Thyroid gland (tissue), 4 donors: ENCODE data around the gene MSH6. TPM values are rescaled to one million over a fixed set of nuclear protein-coding genes. Genes with fewer than 3 reads are reported as not detected.
"Not testable (repeated sequence)": the region's sequence is repeated elsewhere in the genome, so short reads cannot be mapped to it uniquely, and the experiment has no call there.

Experiments
- DNase-seq, 2 donors: peaks; one replicate each; pipeline ENCODE4 v3.0.0-alpha.2; 2019
- H3K27ac ChIP-seq, 3 donors: fragments of 200-600 bp; sonication (generic); 1 replicate in 2 of 3; 2 replicates in 1 of 3; pipeline ENCODE4 v1.5.1; 2016 to 2019; ENCODE audit warnings: mild to moderate bottlenecking in 1 of 3, moderate library complexity in 1 of 3
- H3K27me3 ChIP-seq: fragments of 200-600 bp; sonication (generic); one replicate; pipeline ENCODE4 v1.5.1; 2019
- H3K36me3 ChIP-seq, 2 donors: fragments of 200-600 bp; sonication (generic); one replicate each; pipeline ENCODE4 v1.5.1; 2016 to 2019
- H3K4me1 ChIP-seq, 2 donors: fragments of 200-600 bp; sonication (generic); one replicate each; pipeline ENCODE4 v1.5.1; 2017 to 2019
- H3K4me3 ChIP-seq, 3 donors: fragments of 200-600 bp; sonication (generic); replicated peaks in 1 of 3; 1 replicate in 2 of 3; 2 replicates in 1 of 3; pipeline ENCODE4 v1.5.1; 2016; ENCODE audit warnings: mild to moderate bottlenecking in 1 of 3
- H3K9me3 ChIP-seq: fragments of 200-600 bp; sonication (generic); one replicate; pipeline ENCODE4 v1.5.1; 2017
- CTCF ChIP-seq, 6 experiments: fragments of 200-600 bp in 3 of 6; fragments of 450-650 bp in 3 of 6; sonication (generic) in 3 of 6; IDR thresholded peaks; one replicate each; pipeline ENCODE4 v1.5.1; 2016 to 2019; ENCODE audit warnings: antibody characterized with exemption in 6 of 6, mild to moderate bottlenecking in 2 of 6, inconsistent platforms in 1 of 6, moderate library complexity in 1 of 6
- POLR2A ChIP-seq, 2 donors: fragments of 450-650 bp; IDR thresholded peaks; one replicate each; pipeline ENCODE4 v1.6.1; 2017; ENCODE audit warnings: antibody characterized with exemption in 2 of 2, mild to moderate bottlenecking in 2 of 2, moderate library complexity in 1 of 2
- WGBS, 2 donors: methylation state at CpG; one replicate each; pipeline ENCODE4 v1.1.5; 2017; 5-methylcytosine and 5-hydroxymethylcytosine counted together
- intact Hi-C: fragments of 100-400 bp; cut with DNase I; formaldehyde crosslinking; loops from one replicate; pipeline ENCODE4 v1.15.1; 2023
- small RNA-seq: library from RNA; depleted of rRNA; stranded (forward); fragments of <200 nt; gene quantifications from one replicate; pipeline ENCODE3, GENCODE V24; 2016
- total RNA-seq, 4 donors: library from RNA; depleted of rRNA; stranded (reverse); fragments of >200 nt; gene quantifications; one replicate each; pipeline ENCODE4 v1.2.3, GENCODE V29; 2016

Gene MSH6
- total RNA-seq, 4 donors from 2014 or later: 37.4 to 75.0 (median 52.0) TPM

- no peak overlapping the region for H3K4me3 ChIP-seq
- H3K9me3 ChIP-seq: no peaks in the 10 kb centered on the region
- 95 to 99% methylated on average over 2 of the region's 2 CpGs for WGBS, 2 donors
- H3K27ac ChIP-seq: no peak overlapping the region
- no peaks in the 10 kb centered on the region for H3K27me3 ChIP-seq
- H3K36me3 ChIP-seq: no peaks in the 10 kb centered on the region
- no peak for DNase-seq
- intact Hi-C loops: no loop called here
- peaks cover 0 to 3% of the 10 kb centered on the region in 2 donors for H3K4me1 ChIP-seq
- TF ChIP-seq CTCF (IDR thresholded peaks at IDR 0.05): no peak
- TF ChIP-seq POLR2A (IDR thresholded peaks at IDR 0.05): no peak
Observed at GRCh38 chr2:47844162-47844561, 61.2 kb downstream of the MSH6 start.

GRCh38 chr2:47849368-47849767, 66.4 kb downstream of the MSH6 start:
- H3K4me1 ChIP-seq: peaks cover 0 to 8% of the 10 kb centered on the region in 2 donors
- 92 to 94% methylated on average over 2 of the region's 2 CpGs for WGBS, 2 donors
- no peaks in the 10 kb centered on the region for H3K9me3 ChIP-seq
- no peak for TF ChIP-seq POLR2A (IDR thresholded peaks at IDR 0.05)
- no peak for TF ChIP-seq CTCF (IDR thresholded peaks at IDR 0.05)
- H3K4me3 ChIP-seq: no peak overlapping the region
- intact Hi-C loops: no loop called here
- no peak overlapping the region for H3K27ac ChIP-seq
- no peaks in the 10 kb centered on the region for H3K27me3 ChIP-seq
- H3K36me3 ChIP-seq: no peaks in the 10 kb centered on the region
- no peak for DNase-seq

GRCh38 chr2:47850198-47850597, 67.3 kb downstream of the MSH6 start:
- 88 to 91% methylated on average over 1 of the region's 1 CpG for WGBS, 2 donors
- peaks cover 0 to 8% of the 10 kb centered on the region in 2 donors for H3K4me1 ChIP-seq
- H3K27ac ChIP-seq: no peak overlapping the region
- no peaks in the 10 kb centered on the region for H3K9me3 ChIP-seq
- no peaks in the 10 kb centered on the region for H3K36me3 ChIP-seq
- intact Hi-C loops: no loop called here
- no peaks in the 10 kb centered on the region for H3K27me3 ChIP-seq
- no peak for DNase-seq
- H3K4me3 ChIP-seq: no peak overlapping the region
- TF ChIP-seq POLR2A (IDR thresholded peaks at IDR 0.05) (no peak), CTCF (IDR thresholded peaks at IDR 0.05) (no peak)

- H3K27me3 ChIP-seq, H3K36me3 ChIP-seq, H3K27ac ChIP-seq, H3K4me1 ChIP-seq, H3K4me3 ChIP-seq, DNase-seq, intact Hi-C loops, H3K9me3 ChIP-seq: not testable (repeated sequence)
- 86 to 89% methylated on average over 8 of the region's 8 CpGs for WGBS, 2 donors
Observed at GRCh38 chr2:47853067-47853777, 70.3 kb downstream of the MSH6 start.

Small RNA genes lying within 50 kb of the gene (small RNA-seq; reads per million reads assigned to genes)
- not detected for gene RF00026
- gene RPL36AP15: not detected

Other genes starting within 250 kb of the MSH6 start
- under 1 TPM in 1 of 4 donors, not detected in 3; 0.29 TPM for gene KCNK12, start 212.2 kb upstream of the MSH6 start, total RNA-seq
- 10 to 100 TPM; 50.4 to 82.8 (median 60.6) TPM for gene FBXO11, start 123.4 kb downstream of the MSH6 start, total RNA-seq